CD4-positive, alpha-beta T cell treated with Interleukin-17A for 4 hours (primary cell): ENCODE measurements around the gene VWA3B.
"Not testable (repeated sequence)": the region's sequence is repeated elsewhere in the genome, so short reads cannot be mapped to it uniquely, and the experiment has no call there.

Experiments
- DNase-seq: peaks from one replicate; pipeline ENCODE4 v3.0.0-alpha.2; 2020; ENCODE audit warnings: mixed read lengths

The VWA3B gene

GRCh38 chr2:98086491-98087446 lies at the start of gene VWA3B:
Gene VWA3B, plus strand, starts transcription at chr2:98087167. Its CDS starts 5,926 bp downstream, at chr2:98093093.
- DNase-seq: peak; percentile 17

DNA sequence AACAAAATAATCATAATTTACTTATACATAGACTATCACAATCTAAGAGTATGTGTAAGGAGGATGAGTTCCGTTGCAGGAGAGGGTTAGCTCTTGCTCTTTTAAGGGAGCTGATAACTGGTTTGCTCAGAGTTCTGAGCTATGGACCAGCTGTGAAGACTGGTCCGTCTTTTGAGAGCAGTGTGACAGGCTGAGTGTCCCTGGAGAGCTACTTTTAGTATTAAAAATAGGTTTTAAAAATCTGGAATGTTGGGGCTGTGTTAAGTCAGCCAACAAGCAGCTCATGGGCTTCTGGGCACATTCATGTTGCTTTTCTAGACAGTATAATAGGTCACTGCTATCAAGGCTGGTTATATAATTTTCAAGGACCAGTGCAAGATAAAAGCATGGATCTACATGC lies 49.8 kb upstream of the VWA3B start:
- no peak for DNase-seq

DNA sequence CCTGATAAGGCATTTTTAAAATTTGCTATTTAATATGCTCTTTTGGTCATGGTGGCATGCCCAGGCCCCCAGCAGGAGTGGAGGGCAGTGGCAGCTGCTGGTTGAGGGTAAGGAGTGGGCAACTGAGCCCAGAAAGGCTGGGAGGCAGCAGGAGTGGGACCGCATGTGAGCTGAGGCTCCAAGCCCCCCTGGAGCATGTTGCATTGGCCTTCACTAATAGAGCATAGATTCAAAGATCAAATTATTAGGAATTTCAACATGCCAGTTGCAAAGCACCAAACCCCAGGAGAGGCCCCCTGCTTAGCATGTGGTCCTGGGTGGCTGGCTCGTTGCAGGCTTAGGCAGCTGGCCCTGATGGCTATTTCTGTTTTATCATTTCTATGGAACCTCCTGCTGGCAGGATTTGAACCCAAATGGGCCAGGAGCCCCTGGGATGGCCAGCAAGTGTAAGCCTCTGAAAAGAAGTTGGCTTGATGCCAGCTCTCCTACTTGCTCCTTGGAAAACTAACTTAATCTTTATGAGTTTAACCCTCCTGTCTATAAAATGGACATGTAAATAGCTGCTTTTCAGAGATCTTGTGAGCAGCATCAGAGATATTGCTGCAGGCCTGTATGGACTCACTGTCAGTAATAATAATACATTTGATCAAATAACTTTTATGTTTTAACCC lies 49.2 kb upstream of the VWA3B start:
- DNase-seq: no peak

- no peak for DNase-seq
These were observed 47.7 kb upstream of the VWA3B start for GRCh38 chr2:98039085-98039756.

DNA sequence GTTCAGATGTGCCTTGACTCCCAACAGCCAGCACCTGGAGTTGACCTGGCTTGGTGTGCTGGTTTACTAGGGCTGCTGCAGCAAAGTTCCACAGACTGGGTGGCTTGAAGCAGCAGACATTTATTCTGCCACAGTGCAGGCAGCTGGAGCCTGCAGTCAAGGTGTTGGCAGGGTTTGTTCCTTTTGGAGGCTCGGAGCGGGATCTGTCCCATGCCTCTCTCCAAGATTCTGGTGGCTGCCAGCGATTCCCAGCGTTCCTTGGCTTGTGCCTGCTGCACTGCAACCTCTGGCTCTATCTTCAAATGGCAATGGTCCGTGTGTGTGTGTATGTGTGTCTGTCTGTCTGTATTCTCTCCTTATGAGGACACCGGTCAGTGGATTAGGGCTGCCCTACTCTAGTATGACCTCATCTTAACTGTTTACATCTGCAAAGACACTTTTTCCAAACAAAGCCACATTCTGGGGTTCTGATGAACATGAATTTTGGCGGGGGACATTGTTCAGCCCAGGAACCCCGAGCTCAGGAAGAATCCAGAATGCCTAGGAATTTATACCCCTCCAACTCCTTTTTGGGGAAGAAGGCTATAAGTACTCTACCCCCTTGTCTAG lies 46.5 kb upstream of the VWA3B start:
- no peak for DNase-seq

DNA sequence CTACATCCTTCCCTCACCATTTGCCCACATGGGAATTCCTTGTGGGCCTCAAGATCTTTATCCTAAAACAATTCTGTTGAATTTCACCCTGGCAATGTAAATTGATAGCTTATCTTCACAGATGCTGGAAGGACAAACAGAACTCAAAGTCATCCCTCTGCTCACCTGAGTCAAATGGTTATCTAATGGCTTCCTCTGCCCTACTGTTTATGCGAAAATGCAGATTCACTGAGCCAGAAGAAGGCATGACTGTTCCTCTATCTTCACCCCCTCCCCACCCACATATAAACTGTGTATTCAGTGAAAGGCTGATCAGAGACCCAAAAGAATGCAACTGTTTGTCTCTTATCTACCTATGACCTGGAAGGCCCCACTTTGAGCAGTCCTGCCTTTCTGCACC lies 43.9 kb upstream of the VWA3B start:
- no peak for DNase-seq

DNA sequence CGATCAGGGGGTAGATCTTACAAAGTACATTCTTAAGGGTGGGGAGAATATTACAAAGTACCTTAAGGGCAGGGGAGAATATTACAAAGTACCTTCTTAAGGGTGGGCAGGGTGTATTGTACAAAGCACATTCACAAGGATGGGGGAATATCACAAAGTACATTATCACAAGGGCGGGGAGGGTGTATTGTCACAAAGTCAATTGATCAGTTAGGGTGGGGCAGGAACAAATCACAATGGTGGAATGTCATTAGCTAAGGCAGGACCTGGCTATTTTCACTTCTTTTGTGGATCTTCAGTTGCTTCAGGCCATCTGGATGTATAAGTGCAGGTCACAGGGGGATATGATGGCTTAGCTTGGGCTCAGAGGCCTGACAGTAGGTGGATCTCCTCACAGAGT lies 42.2 kb upstream of the VWA3B start:
- DNase-seq: not testable (repeated sequence)

GRCh38 chr2:98050070-98050469 lies 36.9 kb upstream of the VWA3B start:
- no peak for DNase-seq

GRCh38 chr2:98058191-98058975 lies 28.6 kb upstream of the VWA3B start:
- no peak for DNase-seq

GRCh38 chr2:98060277-98060676 lies 26.7 kb upstream of the VWA3B start:
- DNase-seq: no peak

- no peak for DNase-seq
These were observed 23.6 kb upstream of the VWA3B start for GRCh38 chr2:98063291-98063854.

- no peak for DNase-seq
These were observed 21.2 kb upstream of the VWA3B start for GRCh38 chr2:98065808-98066207.

DNA sequence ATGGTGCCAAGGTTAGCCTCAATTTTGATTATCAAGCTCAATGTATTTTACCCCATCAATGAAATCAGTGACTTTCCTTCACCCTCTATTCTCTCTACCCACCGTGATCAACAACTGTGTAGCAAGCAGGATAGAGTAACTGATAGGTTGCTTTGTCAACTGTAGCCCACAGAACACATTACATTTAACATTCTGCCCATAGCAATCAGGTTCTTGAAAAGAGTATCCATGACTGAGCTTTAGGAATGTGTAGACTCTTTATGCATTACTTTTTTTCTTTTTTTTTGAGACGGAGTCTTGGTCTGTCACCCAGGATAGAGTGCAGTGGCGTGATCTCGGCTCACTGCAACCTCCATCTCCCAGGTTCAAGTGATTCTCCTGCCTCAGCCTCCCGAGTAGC lies 19.8 kb upstream of the VWA3B start:
- DNase-seq: no peak

GRCh38 chr2:98070081-98070480 lies 16.9 kb upstream of the VWA3B start:
- DNase-seq: no peak

DNA sequence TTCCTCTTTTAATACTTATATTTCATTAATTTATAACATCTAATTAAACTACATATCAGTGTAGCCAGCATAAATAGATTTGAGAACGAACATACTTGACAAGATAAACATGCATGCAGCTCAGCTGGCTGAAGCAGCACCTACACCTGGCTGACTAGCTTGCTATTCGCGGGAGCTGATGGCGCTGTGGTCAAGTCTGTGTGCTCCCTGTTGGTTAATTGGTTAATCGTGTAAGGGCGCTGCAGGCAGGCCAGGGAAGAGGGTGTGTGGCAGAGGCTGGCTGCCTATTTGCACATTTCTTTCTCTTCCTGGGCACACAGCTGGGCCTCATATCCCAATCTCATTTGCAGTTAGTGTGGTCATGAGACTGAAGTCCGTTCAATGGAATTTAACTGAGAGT lies 14.5 kb upstream of the VWA3B start:
- no peak for DNase-seq

- DNase-seq: no peak
These were observed 8.3 kb upstream of the VWA3B start for GRCh38 chr2:98078701-98079100.

GRCh38 chr2:98084151-98084868 lies 2.7 kb upstream of the VWA3B start:
- DNase-seq: no peak

- no peak for DNase-seq
These were observed 2.1 kb upstream of the VWA3B start for GRCh38 chr2:98084869-98085238.

GRCh38 chr2:98085649-98086048 lies 1.3 kb upstream of the VWA3B start:
- DNase-seq: no peak

DNA sequence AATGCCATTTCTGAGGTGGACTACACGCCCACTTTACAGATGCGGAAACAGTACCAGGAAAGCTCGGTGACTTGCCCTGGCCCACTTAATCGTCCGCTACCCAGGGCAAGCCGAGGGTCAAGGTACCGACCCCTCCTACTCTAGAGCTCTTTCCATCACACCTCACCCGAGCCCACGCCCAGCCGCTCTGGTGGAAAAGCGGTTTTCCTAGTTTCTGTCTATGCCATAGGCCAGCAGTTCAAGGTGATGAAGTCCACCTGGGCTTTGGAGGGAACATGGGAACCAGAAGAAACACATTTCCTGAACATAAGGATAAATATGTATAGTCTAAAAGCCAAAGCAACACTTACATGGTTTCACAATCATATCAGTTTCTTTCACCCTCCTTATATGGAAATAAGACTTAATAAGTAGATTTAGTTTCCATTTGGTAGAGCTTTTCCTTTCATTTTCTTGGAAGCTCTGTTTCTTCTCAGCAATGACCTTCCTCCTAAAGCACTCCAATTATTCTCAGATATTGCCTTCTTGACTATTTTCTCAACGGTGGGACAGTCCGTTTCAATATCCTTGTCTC lies 567 bp downstream of the VWA3B start:
- no peak for DNase-seq

DNA sequence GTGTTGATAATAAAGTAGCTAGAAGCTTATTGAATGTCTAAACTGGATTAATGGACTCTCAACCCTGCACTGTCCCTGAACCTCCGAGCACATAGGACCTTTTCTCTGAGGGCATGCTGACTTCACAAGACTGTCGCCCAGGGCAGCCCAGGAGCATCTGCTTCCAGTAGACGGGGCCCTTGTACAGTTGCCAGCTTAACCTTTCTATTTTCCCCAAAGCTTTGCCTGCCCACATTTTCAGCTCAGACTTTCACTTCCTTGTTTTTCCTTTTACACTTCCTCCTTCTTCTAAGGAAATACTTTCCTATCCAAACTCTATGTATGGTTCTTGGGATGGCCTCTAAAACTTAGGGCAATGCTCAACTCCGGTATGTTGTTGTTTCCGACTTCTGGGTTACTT lies 1.3 kb downstream of the VWA3B start:
- DNase-seq: no peak
